T-helper 2 cell treated with Interferon-gamma antibody and Interleukin-4, amounts not matched to agents 100 ng/mL and 5 ng/mL, for 36 hours (primary cell): ENCODE results near the gene ASF1A. TPM values are rescaled to one million over a fixed set of nuclear protein-coding genes. Genes with fewer than 3 reads are reported as not detected.

Source experiments
- total RNA-seq: library from RNA; stranded (reverse); gene quantifications from 2 replicates; pipeline ENCODE4 v1.2.3, GENCODE V29; 2022

The ASF1A gene
- total RNA-seq, 1 donor from 2014 or later = 43.6 TPM

Other genes with a start within 250 kb of the ASF1A start
- gene CEP85L, start 242.6 kb upstream of the ASF1A start, total RNA-seq = 39.1 and 41.2 TPM in 2 replicates
- gene MCM9, start 41.0 kb downstream of the ASF1A start, total RNA-seq = 18.3 and 18.8 TPM in 2 replicates
- gene FAM184A, start 184.5 kb downstream of the ASF1A start, total RNA-seq = 3.7 and 3.8 TPM in 2 replicates